CD4-positive, alpha-beta T cell (primary cell): ENCODE results near the gene MYRIP. TPM values are rescaled to one million over a fixed set of nuclear protein-coding genes. Genes with fewer than 3 reads are reported as not detected.

Experiments used
- ATAC-seq: fragments of 200-7000 bp; cut with Tn5 transposase; one replicate; pipeline ENCODE4 v1.10.0; 2022; ENCODE audit warnings: mild to moderate bottlenecking; ENCODE audit not compliant: poor library complexity
- CTCF ChIA-PET: fragments of 350-600 bp; sonication (Branson Sonifier 250); formaldehyde crosslinking; loops from one replicate; lab custom pipeline; 2021; ENCODE audit warnings: antibody characterized with exemption, inconsistent platforms; lab: Charles Lee
- POLR2A ChIA-PET: fragments of 350-600 bp; sonication (Branson Sonifier 250); formaldehyde crosslinking; loops from one replicate; lab custom pipeline; 2021; ENCODE audit warnings: antibody characterized with exemption, inconsistent platforms; lab: Charles Lee
- DNase-seq, 14 experiments: peaks; one replicate each; pipeline ENCODE4 v3.0.0-alpha.2; 2013 to 2020; ENCODE audit warnings: mixed read lengths in 2 of 14
- H3K27ac ChIP-seq, 2 donors: one replicate each; pipeline versions ENCODE4 v1.5.1 to v1.7.0; 2013; ENCODE audit warnings: low read length in 2 of 2, low read depth in 1 of 2, mild to moderate bottlenecking in 1 of 2
- H3K27me3 ChIP-seq, 2 experiments: 1 replicate in 1 of 2; 2 replicates in 1 of 2; pipeline versions ENCODE4 v1.6.1 to v1.7.0; 2013; ENCODE audit warnings: low read length in 2 of 2, control low read depth in 1 of 2, mild to moderate bottlenecking in 1 of 2, moderate library complexity in 1 of 2; ENCODE audit not compliant: insufficient read depth in 2 of 2, control insufficient read depth in 1 of 2
- H3K36me3 ChIP-seq: one replicate; pipeline ENCODE4 v1.6.1; 2013; ENCODE audit warnings: low read length, control low read depth; ENCODE audit not compliant: insufficient read depth
- H3K4me1 ChIP-seq: one replicate; pipeline ENCODE4 v1.6.1; 2013; ENCODE audit warnings: low read length, control low read depth; ENCODE audit not compliant: insufficient read depth
- H3K4me3 ChIP-seq: one replicate; pipeline ENCODE4 v1.5.1; 2013; ENCODE audit warnings: mild to moderate bottlenecking, low read length, moderate library complexity
- H3K9me3 ChIP-seq, 2 experiments: 1 replicate in 1 of 2; 2 replicates in 1 of 2; pipeline versions ENCODE4 v1.6.1 to v1.7.0; 2013; ENCODE audit warnings: low read length in 2 of 2, mild to moderate bottlenecking in 2 of 2, control low read depth in 1 of 2, moderate library complexity in 1 of 2; ENCODE audit not compliant: control insufficient read depth in 1 of 2, insufficient read depth in 1 of 2
- H3K27ac Mint-ChIP-seq: one replicate; pipeline ENCODE4 v1.8.0; 2020; ENCODE audit warnings: mixed read lengths
- H3K27me3 Mint-ChIP-seq: one replicate; pipeline ENCODE4 v1.8.0; 2021; ENCODE audit warnings: mixed read lengths
- H3K36me3 Mint-ChIP-seq: one replicate; pipeline ENCODE4 v1.8.0; 2021; ENCODE audit warnings: low read depth, mixed read lengths
- H3K4me1 Mint-ChIP-seq: one replicate; pipeline ENCODE4 v1.8.0; 2021; ENCODE audit warnings: low read depth, mixed read lengths
- H3K4me3 Mint-ChIP-seq: one replicate; pipeline ENCODE4 v1.8.0; 2020; ENCODE audit warnings: mild to moderate bottlenecking, mixed read lengths
- H3K9me3 Mint-ChIP-seq: one replicate; pipeline ENCODE4 v1.8.0; 2020; ENCODE audit warnings: mixed read lengths
- CTCF ChIP-seq: fragments of 200-600 bp; IDR thresholded peaks from one replicate; pipeline ENCODE4 v1.8.0; 2022; ENCODE audit warnings: antibody characterized with exemption, mild to moderate bottlenecking
- intact Hi-C, 2 experiments: fragments of 100-400 bp; cut with DNase I in 1 of 2; cut with micrococcal nuclease in 1 of 2; formaldehyde crosslinking; loops; one replicate each; pipeline versions ENCODE4 v1.15.1 to v1.9.0; 2023 to 2025; cut with DNase I, micrococcal nuclease
- total RNA-seq, 174 experiments: library from RNA in 2 of 174; stranded (reverse) in 2 of 174; gene quantifications; one replicate each; pipeline ENCODE4 v1.2.3 and lab custom pipeline; 2021 to 2026

MYRIP gene
- total RNA-seq, 2 experiments from 2014 or later: not detected

DNA sequence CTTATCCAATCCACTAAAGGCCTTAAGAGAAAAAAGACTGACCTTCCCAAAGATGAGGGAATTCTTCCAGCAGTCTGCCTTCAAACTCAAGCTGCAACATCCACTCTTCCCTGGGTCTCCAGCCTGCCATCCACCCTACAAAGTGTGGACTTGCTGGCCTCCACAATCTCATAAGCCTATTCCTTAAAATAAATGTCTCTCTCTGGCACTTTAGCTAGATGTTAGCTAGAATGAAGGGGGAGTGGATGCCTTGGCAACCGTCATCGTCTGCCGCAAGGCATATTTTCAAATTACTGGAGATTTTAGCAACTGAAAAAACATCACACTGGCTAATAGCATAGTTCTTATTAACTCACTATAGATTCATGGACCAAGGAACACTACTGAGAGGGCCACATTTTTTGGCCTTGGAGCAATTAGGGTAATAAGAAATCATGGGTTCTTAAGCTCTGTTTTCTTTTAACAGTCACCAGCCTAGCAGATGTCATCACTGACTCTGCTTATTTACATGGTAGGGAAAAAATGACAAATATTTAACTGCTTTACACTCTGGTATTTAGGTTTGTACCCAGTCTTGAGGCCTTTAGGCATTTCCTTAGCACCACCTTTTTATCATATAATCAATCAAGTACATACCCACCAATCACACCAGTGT, 245.3 kb downstream of the MYRIP start:
- H3K9me3 ChIP-seq: no peaks in the 10 kb centered on the region
- H3K4me1 ChIP-seq: no peaks in the 10 kb centered on the region
- H3K36me3 ChIP-seq: no peaks in the 10 kb centered on the region
- no peak overlapping the region for H3K27ac ChIP-seq
- H3K27me3 ChIP-seq: no peaks in the 10 kb centered on the region
- Mint-ChIP-seq H3K9me3 (peaks cover 4% of the 10 kb centered on the region), H3K4me3 (no peak overlapping the region), H3K36me3 (no peaks in the 10 kb centered on the region), H3K27ac (no peak overlapping the region), H3K27me3 (peaks cover 16% of the 10 kb centered on the region), H3K4me1 (no peaks in the 10 kb centered on the region)
- ATAC-seq (no peak), DNase-seq (no peak)
- CTCF ChIA-PET: interaction anchor here (1.1 kb wide), 1 partner anchor 43 kb away, joined by 3 read pairs; no protein-coding TSS in a partner anchor
- TF ChIP-seq CTCF: no peak
- H3K4me3 ChIP-seq: no peak overlapping the region
- intact Hi-C loops: no loop called here
- POLR2A ChIA-PET: no interaction called here

DNA sequence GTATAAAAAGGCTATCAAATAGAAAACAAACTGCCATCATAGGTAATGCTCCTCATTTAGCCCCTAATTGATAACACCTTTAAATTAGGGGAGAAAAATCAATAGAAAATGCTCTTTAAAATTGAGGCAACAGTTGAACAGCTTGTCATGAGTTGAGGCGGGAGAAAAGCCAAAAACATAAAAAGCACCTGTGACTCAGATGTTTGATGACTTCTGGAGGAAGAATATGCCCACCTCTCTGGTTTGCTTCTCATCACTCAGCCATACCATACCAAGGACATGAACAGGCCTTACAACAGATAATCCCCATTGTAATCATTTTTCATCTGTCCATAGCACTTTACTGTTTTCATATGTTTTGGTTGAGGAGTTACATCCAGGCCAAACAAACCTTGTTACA, 246.0 kb downstream of the MYRIP start:
- ATAC-seq: no peak
- Histone ChIP-seq H3K4me1 (no peaks in the 10 kb centered on the region), H3K27me3 (no peaks in the 10 kb centered on the region), H3K27ac (no peak overlapping the region), H3K9me3 (no peaks in the 10 kb centered on the region), H3K4me3 (no peak overlapping the region), H3K36me3 (no peaks in the 10 kb centered on the region)
- Mint-ChIP-seq H3K36me3 (no peaks in the 10 kb centered on the region), H3K4me1 (no peaks in the 10 kb centered on the region), H3K27me3 (peaks cover 17% of the 10 kb centered on the region), H3K9me3 (peaks cover 7% of the 10 kb centered on the region), H3K27ac (no peak overlapping the region), H3K4me3 (no peak overlapping the region)
- CTCF ChIA-PET: interaction anchor here (1.1 kb wide), 1 partner anchor 43 kb away, joined by 3 read pairs; no protein-coding TSS in a partner anchor
- TF ChIP-seq CTCF: no peak
- no peak for DNase-seq
- POLR2A ChIA-PET: no interaction called here
- intact Hi-C loops: no loop called here

DNA sequence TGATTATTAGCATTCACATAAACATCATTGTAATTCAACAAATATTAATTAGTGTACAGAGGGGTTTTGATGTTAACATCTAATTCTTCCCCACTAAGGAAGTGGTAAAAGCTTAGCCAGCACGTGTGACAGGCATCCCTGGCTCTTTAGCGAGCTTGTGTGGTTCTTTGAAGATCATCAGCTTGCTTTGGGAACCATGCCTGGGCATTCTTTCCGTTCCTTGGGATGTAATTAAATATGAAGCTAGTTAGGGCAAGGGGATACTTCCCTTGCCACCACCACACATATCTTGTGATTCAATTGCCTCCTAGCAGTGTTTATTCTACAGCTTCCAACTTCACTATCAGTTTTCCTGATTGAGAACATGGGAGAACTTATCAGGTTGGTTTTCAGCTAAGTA, 246.5 kb downstream of the MYRIP start:
- CTCF ChIA-PET: interaction anchor here (1.1 to 1.2 kb wide), 2 partner anchors 13 to 44 kb away, joined by 3 read pairs; no protein-coding TSS in a partner anchor

More for the DNA sequence above, 246.5 kb downstream of the MYRIP start:
- Mint-ChIP-seq H3K9me3 (peaks cover 7% of the 10 kb centered on the region), H3K36me3 (no peaks in the 10 kb centered on the region), H3K27ac (no peak overlapping the region), H3K4me1 (no peaks in the 10 kb centered on the region), H3K4me3 (no peak overlapping the region), H3K27me3 (peaks cover 17% of the 10 kb centered on the region)
- H3K27ac ChIP-seq: no peak overlapping the region
- H3K9me3 ChIP-seq: no peaks in the 10 kb centered on the region
- no peaks in the 10 kb centered on the region for H3K27me3 ChIP-seq
- POLR2A ChIA-PET: no interaction called here
- TF ChIP-seq CTCF: no peak
- no peaks in the 10 kb centered on the region for H3K36me3 ChIP-seq
- no peak for ATAC-seq
- H3K4me3 ChIP-seq: no peak overlapping the region
- intact Hi-C loops: no loop called here
- DNase-seq: no peak
- no peaks in the 10 kb centered on the region for H3K4me1 ChIP-seq
